Neuronal stem cell (in vitro differentiated cells): Measurements from ENCODE around the gene VDAC2.
"Not testable (repeated sequence)": the region's sequence is repeated elsewhere in the genome, so short reads cannot be mapped to it uniquely, and the experiment has no call there.

Source experiments
- DNase-seq: peaks from one replicate; pipeline ENCODE4 v3.0.0-alpha.2; 2013; ENCODE audit warnings: low spot score
- H2AFZ ChIP-seq: one replicate; pipeline ENCODE4 v1.6.1; 2013; ENCODE audit warnings: mild to moderate bottlenecking, low read length, inconsistent platforms
- H2AK5ac ChIP-seq: 2 replicates; pipeline ENCODE4 v1.6.1; 2013; ENCODE audit warnings: low read depth, mild to moderate bottlenecking, inconsistent platforms, low read length, moderate library complexity, mixed read lengths
- H2BK120ac ChIP-seq: 2 replicates; pipeline ENCODE4 v1.6.1; 2013; ENCODE audit warnings: low read depth, mild to moderate bottlenecking, inconsistent platforms, low read length, moderate library complexity, mixed read lengths
- H2BK12ac ChIP-seq: one replicate; pipeline ENCODE4 v1.6.1; 2013; ENCODE audit warnings: low read length, inconsistent platforms
- H2BK15ac ChIP-seq: 2 replicates; pipeline ENCODE4 v1.6.1; 2013; ENCODE audit warnings: mild to moderate bottlenecking, low read length, inconsistent platforms, mixed read lengths
- H2BK5ac ChIP-seq: one replicate; pipeline ENCODE4 v1.6.1; 2013; ENCODE audit warnings: inconsistent platforms, mild to moderate bottlenecking, low read length, moderate library complexity
- H3K14ac ChIP-seq: one replicate; pipeline ENCODE4 v1.6.1; 2013; ENCODE audit warnings: low read length, inconsistent platforms
- H3K18ac ChIP-seq: 2 replicates; pipeline ENCODE4 v1.6.1; 2013; ENCODE audit warnings: low read length, inconsistent platforms
- H3K23ac ChIP-seq: 2 replicates; pipeline ENCODE4 v1.6.1; 2013; ENCODE audit warnings: low read depth, mild to moderate bottlenecking, mixed read lengths, low read length, inconsistent platforms; ENCODE audit not compliant: poor library complexity
- H3K27ac ChIP-seq: replicated peaks from 3 replicates; pipeline ENCODE4 v1.5.1; 2013; ENCODE audit warnings: low read length, inconsistent platforms
- H3K27me3 ChIP-seq, 3 experiments: 2 replicates each; pipeline ENCODE4 v1.6.1; 2013; ENCODE audit warnings: low read length in 3 of 3, mild to moderate bottlenecking in 2 of 3, inconsistent platforms in 1 of 3, low read depth in 1 of 3, mixed read lengths in 1 of 3, moderate library complexity in 1 of 3; ENCODE audit not compliant: control insufficient read depth in 3 of 3, insufficient read depth in 3 of 3
- H3K36me3 ChIP-seq, 2 donors: replicated peaks in 1 of 2; 2 replicates each; pipeline ENCODE4 v1.6.1; 2013; ENCODE audit warnings: low read length in 2 of 2; ENCODE audit not compliant: control insufficient read depth in 2 of 2, insufficient read depth in 2 of 2
- H3K4ac ChIP-seq: 2 replicates; pipeline ENCODE4 v1.6.1; 2013; ENCODE audit warnings: inconsistent platforms, mild to moderate bottlenecking, low read length, moderate library complexity
- H3K4me1 ChIP-seq, 2 donors: 1 replicate in 1 of 2; 2 replicates in 1 of 2; pipeline ENCODE4 v1.6.1; 2013; ENCODE audit warnings: low read length in 2 of 2, low read depth in 1 of 2; ENCODE audit not compliant: control insufficient read depth in 2 of 2, insufficient read depth in 1 of 2
- H3K4me2 ChIP-seq: one replicate; pipeline ENCODE4 v1.6.1; 2013; ENCODE audit warnings: mild to moderate bottlenecking, low read length, inconsistent platforms; ENCODE audit not compliant: insufficient read depth, poor library complexity, severe bottlenecking
- H3K4me3 ChIP-seq, 2 donors: 2 replicates each; pipeline ENCODE4 v1.5.1; 2013; ENCODE audit warnings: low read length in 2 of 2, mild to moderate bottlenecking in 2 of 2, inconsistent platforms in 1 of 2, moderate library complexity in 1 of 2
- H3K79me1 ChIP-seq: one replicate; pipeline ENCODE4 v1.6.1; 2013; ENCODE audit warnings: low read depth, mild to moderate bottlenecking, inconsistent platforms, low read length, moderate library complexity
- H3K9ac ChIP-seq: one replicate; pipeline ENCODE4 v1.6.1; 2013; ENCODE audit warnings: mild to moderate bottlenecking, low read depth, low read length, inconsistent platforms; ENCODE audit not compliant: poor library complexity
- H3K9me3 ChIP-seq, 2 donors: replicated peaks in 1 of 2; 2 replicates each; pipeline versions ENCODE3 to v1.6.1; 2013; ENCODE audit warnings: low read length in 2 of 2, mild to moderate bottlenecking in 2 of 2, inconsistent platforms in 1 of 2, low read depth in 1 of 2, mixed read lengths in 1 of 2, moderate library complexity in 1 of 2; ENCODE audit not compliant: control insufficient read depth in 2 of 2, insufficient read depth in 1 of 2
- H4K8ac ChIP-seq: one replicate; pipeline ENCODE4 v1.6.1; 2013; ENCODE audit warnings: low read depth, mild to moderate bottlenecking, inconsistent platforms, low read length, moderate library complexity
- H4K91ac ChIP-seq: one replicate; pipeline ENCODE4 v1.6.1; 2013; ENCODE audit warnings: low read length, low read depth, mild to moderate bottlenecking, inconsistent platforms; ENCODE audit not compliant: poor library complexity
- WGBS, 2 donors: extraction: QIAGEN DNeasy Blood & Tissue Kit; methylation state at CpG; one replicate each; pipeline ENCODE4 v1.1.7; 2013; ENCODE audit warnings: missing lambda C conversion rate in 2 of 2, mixed read lengths in 1 of 2; ENCODE audit not compliant: insufficient read length in 2 of 2, insufficient replicate concordance in 1 of 2; ENCODE audit errors: extremely low coverage in 2 of 2; 5-methylcytosine and 5-hydroxymethylcytosine counted together

The VDAC2 gene

GRCh38 chr10:75187961-75188426 lies 22.6 kb upstream of the VDAC2 start:
- Histone ChIP-seq H3K4ac (no peak overlapping the region), H3K4me1 (peaks cover 0 to 2% of the 10 kb centered on the region in 2 donors), H4K91ac (no peak overlapping the region), H3K23ac (no peak overlapping the region), H3K14ac (no peak overlapping the region), H2BK120ac (no peak overlapping the region), H3K4me3 (no peak overlapping the region), H2AK5ac (no peak overlapping the region), H2BK5ac (no peak overlapping the region), H3K18ac (no peak overlapping the region), H3K27ac (no peak overlapping the region), H2BK12ac (no peak overlapping the region), H3K9ac (no peak overlapping the region), H4K8ac (no peak overlapping the region), H3K4me2 (no peak overlapping the region), H3K79me1 (no peaks in the 10 kb centered on the region), H3K36me3 (no peaks in the 10 kb centered on the region), H3K27me3 (no peaks in the 10 kb centered on the region), H3K9me3 (no peaks in the 10 kb centered on the region), H2BK15ac (no peak overlapping the region), H2AFZ (no peak overlapping the region)
- no CpG with 5 or more reads among the region's 3 CpGs for WGBS, 2 donors
- no peak for DNase-seq

GRCh38 chr10:75188522-75188921 lies 22.1 kb upstream of the VDAC2 start:
- not testable (repeated sequence) for H2AFZ ChIP-seq, H3K4ac ChIP-seq, H3K36me3 ChIP-seq, DNase-seq, H3K4me3 ChIP-seq, H2BK15ac ChIP-seq, H3K9me3 ChIP-seq, H3K9ac ChIP-seq, H3K23ac ChIP-seq, H3K27me3 ChIP-seq, H2AK5ac ChIP-seq, H2BK5ac ChIP-seq, H3K79me1 ChIP-seq, H4K91ac ChIP-seq, H2BK120ac ChIP-seq, H3K4me2 ChIP-seq, H3K4me1 ChIP-seq, H4K8ac ChIP-seq, H3K18ac ChIP-seq, H3K14ac ChIP-seq, H2BK12ac ChIP-seq, H3K27ac ChIP-seq
- no CpG with 5 or more reads among the region's 9 CpGs for WGBS, 2 donors

- no peaks in the 10 kb centered on the region for H3K27me3 ChIP-seq
- no peak for DNase-seq
- no peak overlapping the region for H3K4me3 ChIP-seq
- H2AK5ac ChIP-seq = no peak overlapping the region
- no peak overlapping the region for H3K9ac ChIP-seq
- H2BK5ac ChIP-seq = no peak overlapping the region
- H3K9me3 ChIP-seq = no peaks in the 10 kb centered on the region
- no peak overlapping the region for H3K23ac ChIP-seq
- peaks cover 0 to 2% of the 10 kb centered on the region in 2 donors for H3K4me1 ChIP-seq
- H2BK12ac ChIP-seq = no peak overlapping the region
- H4K91ac ChIP-seq = no peak overlapping the region
- no CpG with 5 or more reads among the region's 12 CpGs for WGBS, 2 donors
- H3K79me1 ChIP-seq = no peaks in the 10 kb centered on the region
- H3K4me2 ChIP-seq = no peak overlapping the region
- no peak overlapping the region for H3K4ac ChIP-seq
- no peak overlapping the region for H3K14ac ChIP-seq
- no peak overlapping the region for H2BK120ac ChIP-seq
- H3K27ac ChIP-seq = no peak overlapping the region
- no peak overlapping the region for H2AFZ ChIP-seq
- no peak overlapping the region for H4K8ac ChIP-seq
- H3K36me3 ChIP-seq = no peaks in the 10 kb centered on the region
- no peak overlapping the region for H3K18ac ChIP-seq
- no peak overlapping the region for H2BK15ac ChIP-seq
These were observed 21.1 kb upstream of the VDAC2 start for GRCh38 chr10:75189266-75190096.

GRCh38 chr10:75191821-75192568 lies 18.6 kb upstream of the VDAC2 start:
- no peak overlapping the region for H2BK5ac ChIP-seq
- no peaks in the 10 kb centered on the region for H3K36me3 ChIP-seq
- H3K27ac ChIP-seq = no peak overlapping the region
- no peak overlapping the region for H2BK15ac ChIP-seq
- H3K9ac ChIP-seq = no peak overlapping the region
- H3K79me1 ChIP-seq = no peaks in the 10 kb centered on the region
- no peak overlapping the region for H2AK5ac ChIP-seq
- H3K4me1 ChIP-seq = peaks cover 0 to 2% of the 10 kb centered on the region in 2 donors
- WGBS, 2 donors = no CpG with 5 or more reads among the region's 10 CpGs
- no peak overlapping the region for H2AFZ ChIP-seq
- no peak overlapping the region for H3K14ac ChIP-seq
- H3K4ac ChIP-seq = no peak overlapping the region
- H4K8ac ChIP-seq = no peak overlapping the region
- H3K9me3 ChIP-seq = no peaks in the 10 kb centered on the region
- no peak overlapping the region for H4K91ac ChIP-seq
- H3K4me2 ChIP-seq = no peak overlapping the region
- no peak overlapping the region for H2BK120ac ChIP-seq
- no peak for DNase-seq
- no peak overlapping the region for H2BK12ac ChIP-seq
- no peak overlapping the region for H3K18ac ChIP-seq
- no peak overlapping the region for H3K23ac ChIP-seq
- no peaks in the 10 kb centered on the region for H3K27me3 ChIP-seq
- H3K4me3 ChIP-seq = no peak overlapping the region
